RKO (cell line): ENCODE results near the gene SCAMP1.
"Not testable (repeated sequence)": the region's sequence is repeated elsewhere in the genome, so short reads cannot be mapped to it uniquely, and the experiment has no call there.

Experiments
- DNase-seq: peaks from one replicate; pipeline ENCODE4 v3.0.0-alpha.2; 2016; ENCODE audit warnings: low spot score

SCAMP1 gene

DNA sequence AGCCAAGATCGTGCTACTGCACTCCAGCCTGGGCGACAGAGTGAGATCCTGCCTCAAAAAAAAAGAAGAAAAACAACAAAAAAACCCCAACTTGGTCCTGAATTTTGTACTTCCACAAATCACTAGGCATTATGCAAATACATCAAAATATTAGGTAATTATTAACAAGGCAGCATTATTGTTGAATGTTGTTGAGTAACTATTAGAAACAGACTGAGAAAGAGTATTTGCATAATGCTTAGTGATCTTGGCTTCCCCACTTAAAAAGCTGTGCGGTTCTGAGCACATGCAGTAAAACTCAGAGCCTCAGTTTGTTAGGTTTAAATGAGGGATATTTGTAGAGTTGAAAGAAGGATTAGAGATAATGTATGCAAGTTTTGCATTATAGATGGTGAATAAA lies 64.2 kb downstream of the SCAMP1 start:
- no peak for DNase-seq

DNA sequence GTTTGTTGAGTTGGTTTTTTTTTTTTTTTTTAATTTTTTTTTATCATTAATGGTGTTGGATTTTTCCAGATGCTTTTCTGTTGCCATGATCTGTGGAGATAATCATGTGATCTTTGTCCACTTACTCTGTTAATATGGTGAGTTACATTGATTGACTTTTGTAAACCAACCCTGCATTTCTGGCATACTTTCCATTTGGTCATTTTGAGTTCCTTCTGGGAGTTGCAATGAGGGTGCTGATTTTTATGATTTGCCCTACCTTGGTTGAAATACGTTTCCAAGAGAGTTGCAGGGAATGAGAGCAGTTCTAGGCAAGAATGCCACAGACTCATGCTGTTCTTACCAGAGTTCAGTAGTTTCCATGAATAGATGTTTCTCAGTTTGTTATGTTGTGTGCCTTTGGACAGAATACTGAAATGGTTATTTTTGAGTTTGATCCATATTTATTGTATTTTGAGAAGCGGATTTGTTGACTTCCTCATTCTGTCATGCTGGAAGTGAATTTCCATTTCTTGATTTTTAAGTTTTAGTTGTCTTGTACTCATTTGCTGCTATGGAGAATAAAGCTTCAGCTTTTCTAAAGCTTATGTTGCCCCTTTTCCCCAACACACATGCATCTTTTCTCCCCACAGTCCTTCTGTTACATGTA lies 69.0 kb downstream of the SCAMP1 start:
- DNase-seq = no peak

DNA sequence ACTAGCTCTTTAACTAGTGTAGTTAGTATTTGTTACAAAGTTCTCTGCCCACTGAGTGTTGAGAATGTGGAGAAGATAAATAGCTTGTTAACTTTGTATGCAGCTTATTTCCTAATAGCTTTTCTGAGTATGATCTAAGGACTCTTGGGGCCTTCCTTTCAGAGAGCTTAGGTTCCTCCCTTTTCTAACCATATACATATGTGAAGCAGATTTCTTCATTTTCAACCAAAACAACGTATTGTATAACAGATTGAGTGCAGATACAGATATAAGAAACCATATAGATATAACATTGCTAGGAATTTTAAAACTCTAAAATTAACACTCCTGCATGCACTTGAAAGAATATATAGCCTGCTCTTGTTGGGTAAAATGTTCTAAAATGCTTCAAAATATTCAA lies 70.4 kb downstream of the SCAMP1 start:
- DNase-seq = no peak

DNA sequence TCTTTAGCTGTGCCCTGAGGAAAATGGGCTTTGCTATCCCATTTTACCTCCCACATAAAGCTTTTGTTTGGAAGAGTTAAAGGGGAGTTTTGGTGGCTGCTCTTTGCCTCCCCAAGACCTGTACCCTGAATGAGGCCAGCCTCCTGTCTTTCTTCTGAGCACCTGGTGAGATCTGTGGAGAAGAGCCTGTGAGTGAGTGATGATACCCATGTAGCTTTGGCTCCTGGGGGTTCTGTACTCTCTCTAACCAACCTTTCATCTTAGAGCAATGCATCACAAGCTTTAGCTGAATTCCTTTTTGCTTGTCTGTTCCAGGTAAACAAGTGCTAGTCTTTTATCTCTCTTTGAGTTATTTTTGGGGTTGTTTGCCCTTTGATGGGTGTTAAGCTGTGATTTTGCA lies 73.6 kb downstream of the SCAMP1 start:
- DNase-seq = no peak

DNA sequence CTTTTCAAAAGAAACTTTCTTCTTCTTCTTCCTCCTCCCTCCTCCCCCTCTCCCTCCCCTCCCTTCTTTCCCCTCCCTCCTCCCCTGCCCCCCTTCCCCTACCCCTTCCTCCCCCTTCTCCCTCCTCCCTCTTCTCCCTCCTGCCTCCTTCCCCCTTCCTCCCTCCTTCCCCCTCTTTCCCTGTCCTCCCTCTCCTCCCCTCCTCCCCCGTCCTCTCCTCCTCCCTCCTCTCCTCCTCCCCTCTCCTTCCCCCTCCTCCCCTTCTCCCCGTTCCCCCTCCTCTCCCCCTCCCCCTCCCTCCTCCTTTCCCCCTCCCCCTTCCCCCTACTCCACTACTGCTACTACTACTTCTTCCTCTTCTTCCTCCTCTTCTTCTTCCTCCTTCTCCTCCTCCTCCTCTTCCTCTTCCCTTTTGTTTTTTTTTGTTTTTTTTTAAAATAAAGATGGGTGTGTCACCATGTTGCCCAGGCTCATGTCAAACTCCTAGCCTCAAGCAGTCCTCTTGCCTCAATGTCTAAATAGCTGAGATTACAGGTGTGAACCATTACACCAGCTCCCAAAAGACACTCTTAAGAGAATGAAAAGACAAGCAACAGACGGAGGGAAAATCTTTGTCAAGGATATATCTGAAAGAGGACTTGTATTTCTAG lies 87.5 kb downstream of the SCAMP1 start:
- no peak for DNase-seq

DNA sequence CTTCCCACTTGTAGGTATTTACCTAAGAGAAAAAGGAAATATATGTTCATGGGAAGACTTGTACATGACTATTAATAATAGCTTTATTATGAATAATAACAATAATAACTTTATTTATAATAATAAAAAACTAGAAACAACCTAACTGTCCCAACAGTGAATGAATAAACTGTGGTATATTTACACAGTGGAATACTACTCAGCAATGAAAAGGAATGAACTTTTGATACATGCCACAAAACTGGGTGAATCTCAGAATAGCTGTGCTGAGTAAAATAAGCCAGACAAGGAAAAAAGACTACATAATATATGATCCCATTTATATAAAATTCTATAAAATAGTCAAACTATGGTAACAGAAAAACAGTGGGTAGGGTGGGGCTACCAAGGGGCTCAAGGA lies 88.7 kb downstream of the SCAMP1 start:
- DNase-seq = no peak

DNA sequence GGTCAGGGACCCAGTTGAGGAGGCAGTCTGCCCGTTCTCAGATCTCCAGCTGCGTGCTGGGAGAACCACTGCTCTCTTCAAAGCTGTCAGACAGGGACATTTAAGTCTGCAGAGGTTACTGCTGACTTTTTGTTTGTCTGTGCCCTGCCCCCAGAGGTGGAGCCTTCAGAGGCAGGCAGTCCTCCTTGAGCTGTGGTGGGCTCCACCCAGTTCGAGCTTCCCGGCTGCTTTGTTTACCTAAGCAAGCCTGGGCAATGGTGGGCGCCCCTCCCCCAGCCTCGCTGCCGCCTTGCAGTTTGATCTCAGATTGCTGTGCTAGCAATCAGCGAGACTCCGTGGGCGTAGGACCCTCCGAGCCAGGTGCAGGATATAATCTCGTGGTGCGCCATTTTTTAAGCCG lies 97.1 kb downstream of the SCAMP1 start:
- not testable (repeated sequence) for DNase-seq

DNA sequence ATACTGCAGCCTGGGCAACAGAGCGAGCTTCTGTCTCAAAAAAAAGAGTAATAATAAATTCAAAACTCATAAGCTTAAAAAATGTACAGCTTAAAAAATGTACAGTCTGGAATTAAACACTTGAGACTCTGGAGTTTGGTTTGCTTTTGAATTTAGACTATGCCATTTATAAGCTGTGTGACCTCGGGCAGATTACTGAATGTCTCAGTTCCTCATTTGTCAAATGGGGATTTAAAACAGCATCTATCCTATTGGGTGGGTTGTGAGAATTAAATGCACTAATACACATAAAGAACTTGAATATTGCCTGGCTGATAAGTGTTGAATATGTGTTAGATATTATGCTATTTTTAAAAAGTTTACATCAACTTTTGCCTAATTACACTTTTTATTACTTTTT lies 98.4 kb downstream of the SCAMP1 start:
- no peak for DNase-seq

DNA sequence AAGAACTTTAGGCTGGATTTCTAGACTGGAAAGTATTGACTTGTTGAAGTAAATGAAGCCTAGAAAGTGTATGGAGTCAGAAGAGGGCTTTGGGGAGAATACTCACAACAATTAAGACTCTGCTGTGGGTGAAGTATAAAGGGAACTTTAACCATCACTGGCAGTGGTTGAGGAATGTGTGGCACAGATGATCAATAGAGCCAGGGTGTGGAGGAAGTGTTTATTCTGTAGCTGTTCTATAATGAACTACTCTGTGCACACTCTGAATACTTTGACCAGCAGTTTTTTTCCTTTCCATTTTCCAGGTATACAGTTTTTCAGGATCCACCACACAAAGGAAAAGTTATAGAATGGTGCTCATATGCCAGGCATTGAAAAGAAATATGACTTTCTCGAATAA lies 106.7 kb downstream of the SCAMP1 start:
- no peak for DNase-seq

DNA sequence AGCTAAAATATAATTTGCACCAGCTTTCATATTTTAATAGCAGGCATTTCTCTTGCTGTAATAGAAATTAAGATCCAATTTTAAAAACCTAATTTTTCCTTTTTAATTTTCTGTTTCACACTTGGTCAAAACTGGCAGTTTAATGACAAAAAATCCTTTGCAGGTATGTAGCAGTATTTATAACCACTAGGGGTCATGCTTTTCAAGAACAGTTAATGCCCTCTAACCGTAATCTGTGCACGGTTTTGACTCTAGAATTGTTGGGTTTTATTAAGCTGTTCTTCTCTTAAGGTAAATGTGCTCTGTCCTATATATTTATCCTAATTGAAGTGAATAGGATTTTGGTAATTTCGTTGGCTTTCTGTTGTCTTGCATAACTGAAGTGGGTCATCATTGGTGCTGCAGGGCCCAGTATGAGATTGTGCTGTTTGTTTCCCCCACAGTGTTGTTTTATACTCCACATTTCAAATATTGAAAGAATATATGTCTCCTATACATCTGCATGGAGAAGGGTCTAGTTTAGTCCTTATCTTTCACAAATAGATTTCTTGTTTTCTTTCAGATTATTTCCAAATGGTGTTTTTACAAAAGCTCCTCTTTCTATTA lies 107.4 kb downstream of the SCAMP1 start:
- DNase-seq = peak; percentile 52

DNA sequence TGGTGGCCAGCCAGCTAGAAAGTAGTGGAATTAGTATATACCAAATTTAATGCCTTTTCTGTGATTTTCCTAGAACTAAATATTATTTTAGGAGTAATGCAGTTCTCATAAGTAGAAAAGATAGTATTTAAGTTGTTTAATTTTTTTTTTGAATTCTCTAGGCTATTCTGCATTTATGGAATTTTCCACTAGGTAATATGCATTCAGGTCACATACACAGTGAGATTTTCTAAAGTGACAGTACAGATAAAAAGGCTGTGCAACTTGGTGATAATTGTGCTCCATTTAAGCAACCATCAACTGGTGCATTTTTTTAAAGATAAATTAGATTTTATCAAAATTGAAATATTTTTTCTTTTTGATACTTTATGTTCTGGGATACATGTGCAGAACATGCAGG lies 111.5 kb downstream of the SCAMP1 start:
- no peak for DNase-seq

DNA sequence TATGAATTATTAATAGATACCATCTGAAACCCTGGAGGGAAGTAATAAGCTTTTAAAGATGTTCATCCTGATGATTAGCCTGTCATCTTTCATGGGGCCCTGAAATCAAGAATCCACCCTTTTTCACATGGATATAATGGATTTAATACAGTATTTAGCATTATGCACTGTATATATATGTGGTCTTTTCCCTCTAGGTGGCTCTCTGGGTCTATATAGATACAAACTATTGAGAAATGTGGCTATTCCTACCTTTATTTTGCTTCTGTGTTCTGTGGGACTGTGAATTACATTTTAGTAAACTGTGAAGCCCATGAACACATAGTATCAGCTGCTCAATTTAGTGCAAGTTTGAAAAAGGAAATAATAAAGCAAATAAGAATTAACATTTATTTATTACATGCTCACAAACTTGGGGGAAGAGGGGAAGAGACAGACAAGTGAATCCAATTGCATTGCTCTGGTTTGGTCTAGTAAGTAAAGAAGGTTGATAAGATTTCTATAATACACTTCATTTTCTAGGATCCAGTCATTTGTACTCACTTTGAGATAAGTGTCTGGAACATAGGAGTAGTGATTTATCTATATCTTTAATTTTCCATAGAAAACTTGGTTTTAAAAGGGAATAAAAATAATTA lies 112.2 kb downstream of the SCAMP1 start:
- DNase-seq = peak; percentile 6

DNA sequence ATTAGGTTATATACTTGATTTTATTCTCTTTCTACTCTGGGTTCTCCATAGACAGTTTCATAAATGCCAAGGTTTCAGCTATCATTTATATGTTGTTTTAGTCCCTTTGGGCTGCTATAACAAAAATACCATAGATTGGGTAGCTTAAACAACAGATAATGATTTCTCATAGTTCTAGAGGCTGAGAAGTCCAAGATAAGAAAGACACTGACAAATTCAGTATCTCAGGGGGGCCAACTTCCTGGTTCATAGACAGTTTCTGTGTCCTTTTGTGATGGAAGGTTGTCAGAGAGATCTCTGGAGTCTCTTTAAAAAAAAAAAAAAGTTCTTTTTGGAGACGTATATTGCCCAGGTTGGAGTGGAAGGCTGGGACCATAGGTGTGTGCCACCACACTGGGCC lies 113.3 kb downstream of the SCAMP1 start:
- DNase-seq = no peak

DNA sequence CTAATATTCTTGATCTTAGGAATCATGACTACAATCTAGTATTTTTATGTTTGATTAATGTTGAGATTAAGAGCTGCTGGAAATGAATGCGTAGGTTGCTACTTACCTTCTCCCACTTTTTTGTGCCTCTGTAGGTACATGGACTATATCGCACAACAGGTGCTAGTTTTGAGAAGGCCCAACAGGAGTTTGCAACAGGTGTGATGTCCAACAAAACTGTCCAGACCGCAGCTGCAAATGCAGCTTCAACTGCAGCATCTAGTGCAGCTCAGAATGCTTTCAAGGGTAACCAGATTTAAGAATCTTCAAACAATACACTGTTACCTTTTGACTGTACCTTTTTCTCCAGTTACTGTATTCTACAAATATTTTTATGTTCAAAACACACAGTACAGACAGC lies 115.0 kb downstream of the SCAMP1 start:
- DNase-seq = no peak

DNA sequence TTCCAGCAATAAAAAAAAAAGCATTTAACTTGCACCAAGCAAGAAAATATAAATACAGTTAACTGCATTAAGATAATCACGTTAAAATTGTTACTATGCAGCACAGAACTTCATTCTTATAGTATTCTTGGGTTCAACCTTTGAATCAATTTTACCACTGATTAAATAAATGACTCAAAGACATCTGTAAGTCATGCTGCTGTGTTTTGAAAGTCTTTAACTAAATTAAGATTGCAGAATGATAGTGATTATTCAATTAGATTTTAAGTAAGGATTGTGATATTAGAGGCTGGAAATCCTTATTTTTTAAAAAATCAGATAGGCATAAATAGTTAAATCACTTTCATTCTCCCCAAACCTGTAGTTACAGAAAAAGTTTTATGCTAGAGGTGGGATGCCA lies 116.4 kb downstream of the SCAMP1 start:
- no peak for DNase-seq

DNA sequence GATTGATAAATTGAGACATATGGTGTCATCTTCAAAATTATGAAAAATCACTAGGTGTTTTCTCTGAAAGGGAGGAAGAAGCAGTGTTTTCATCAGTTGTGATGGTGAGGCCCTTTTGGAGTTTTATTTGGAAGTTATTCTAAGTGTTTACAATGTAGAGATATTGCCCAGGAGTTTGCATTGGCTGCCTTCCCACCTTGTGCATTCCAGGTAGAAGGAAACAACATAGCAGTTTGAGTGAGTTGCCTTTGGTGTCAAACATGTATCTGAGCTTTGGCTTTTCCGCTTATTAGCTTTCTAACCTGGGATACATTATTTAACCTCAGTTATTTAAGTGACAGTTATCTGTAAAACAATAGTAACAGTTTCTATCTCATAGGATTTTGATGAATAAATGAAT lies 122.5 kb downstream of the SCAMP1 start:
- DNase-seq = no peak

DNA sequence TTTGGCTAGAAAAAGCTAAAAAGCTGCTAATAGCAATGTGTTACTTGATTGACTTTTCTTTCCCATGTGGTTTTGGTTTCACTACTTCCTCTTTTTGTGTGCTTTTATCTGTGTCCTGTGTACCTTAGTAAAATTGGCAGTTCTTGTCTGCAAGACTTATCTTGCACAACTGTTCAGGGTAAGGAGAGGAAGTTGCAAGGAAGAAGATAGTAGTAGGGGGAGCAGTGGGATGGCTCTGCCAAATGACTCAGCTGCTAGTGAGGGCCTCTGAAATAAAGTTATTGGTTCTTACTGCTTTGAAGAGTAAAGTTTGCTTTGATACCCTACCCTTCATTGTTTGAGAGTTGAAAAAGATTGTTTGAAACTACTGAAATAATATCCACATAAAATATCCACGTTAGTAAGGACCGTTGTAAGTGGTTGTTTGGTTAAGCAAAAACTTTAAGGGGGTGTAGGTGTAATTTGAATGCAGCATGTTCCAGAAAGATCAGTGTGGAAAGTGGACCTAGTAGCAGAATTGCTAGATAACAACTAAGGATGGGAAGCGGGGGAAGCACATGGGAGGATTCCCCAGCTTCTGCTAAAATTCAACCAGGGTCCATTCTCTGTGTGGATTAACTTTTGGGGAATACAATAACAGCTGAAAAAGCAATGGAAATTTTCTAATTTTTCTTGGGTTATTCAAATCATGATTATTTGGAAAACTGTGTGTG lies 123.5 kb downstream of the SCAMP1 start:
- DNase-seq = no peak

DNA sequence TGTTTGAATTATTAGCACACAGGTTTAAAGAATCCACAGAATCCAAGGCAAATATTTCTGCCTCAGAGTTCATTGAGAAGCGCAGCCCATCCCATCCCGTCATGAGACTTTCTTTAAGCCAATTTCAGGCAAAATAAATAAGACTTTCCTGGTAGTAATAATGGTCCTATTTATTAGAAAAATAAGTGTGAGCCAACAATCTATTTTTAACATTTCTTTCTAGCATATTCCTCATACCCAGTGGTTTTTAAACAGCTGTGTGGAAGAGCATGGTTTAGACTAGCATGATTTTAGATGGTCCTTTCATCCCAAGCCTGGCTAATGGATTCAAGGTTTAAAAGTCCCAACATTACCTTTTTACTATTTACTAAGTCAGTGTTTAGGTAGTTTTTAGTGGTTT lies 125.8 kb downstream of the SCAMP1 start:
- no peak for DNase-seq

DNA sequence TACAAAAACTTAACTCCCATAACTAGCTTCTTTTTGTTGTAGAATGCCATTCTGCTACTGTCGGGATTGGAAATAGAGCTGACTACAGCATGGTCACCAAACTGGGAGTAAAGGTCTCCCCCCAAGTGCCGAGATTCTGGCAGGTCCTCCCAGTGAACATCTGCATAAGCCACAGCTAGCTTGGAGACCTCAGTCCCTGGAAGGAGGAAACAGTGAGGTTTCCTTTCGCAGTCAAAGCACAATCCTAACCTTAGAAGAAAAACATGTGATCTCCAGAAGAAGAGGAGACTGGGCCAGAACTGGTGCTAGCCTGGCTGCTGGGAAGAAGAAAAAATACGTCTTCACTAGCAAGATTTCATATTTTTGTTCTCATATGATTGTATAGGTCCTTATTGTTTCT lies 127.4 kb downstream of the SCAMP1 start:
- DNase-seq = no peak

DNA sequence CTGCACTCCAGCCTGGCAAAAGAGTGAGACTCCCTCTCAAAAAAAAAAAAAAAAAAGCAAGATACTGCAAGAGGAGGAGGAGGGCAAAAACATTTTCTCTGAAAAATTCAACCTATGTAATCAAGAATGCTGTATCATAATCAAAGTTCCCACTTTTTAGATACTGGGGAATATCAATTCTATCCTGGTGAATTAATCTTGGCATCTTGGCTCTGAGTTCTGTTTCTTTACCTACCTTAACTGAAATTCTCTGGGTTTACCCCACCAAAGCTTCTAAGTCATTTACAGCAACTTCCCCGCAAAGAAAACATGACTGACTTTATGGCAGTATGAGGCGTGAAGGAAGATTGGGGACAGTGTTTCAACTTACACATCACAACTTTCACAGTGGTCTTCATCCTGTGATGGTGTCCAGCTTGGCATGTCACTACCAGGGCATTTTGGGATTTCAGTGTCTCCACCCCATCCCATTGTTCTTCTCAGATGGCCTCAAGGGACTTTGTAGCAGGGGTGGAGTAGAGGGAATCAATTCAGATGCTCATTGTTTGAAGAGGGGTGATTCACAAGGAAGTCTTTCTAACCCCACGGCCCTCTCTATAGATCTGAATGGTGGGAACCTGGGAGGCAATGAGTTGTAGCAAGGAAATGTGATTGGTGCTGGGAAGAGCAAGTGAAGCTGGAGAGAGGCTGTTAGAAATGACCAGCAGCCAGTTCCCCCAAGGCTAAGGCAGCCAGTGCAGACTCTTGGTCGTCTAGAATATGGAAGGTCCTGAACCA lies 130.5 kb downstream of the SCAMP1 start:
- no peak for DNase-seq

DNA sequence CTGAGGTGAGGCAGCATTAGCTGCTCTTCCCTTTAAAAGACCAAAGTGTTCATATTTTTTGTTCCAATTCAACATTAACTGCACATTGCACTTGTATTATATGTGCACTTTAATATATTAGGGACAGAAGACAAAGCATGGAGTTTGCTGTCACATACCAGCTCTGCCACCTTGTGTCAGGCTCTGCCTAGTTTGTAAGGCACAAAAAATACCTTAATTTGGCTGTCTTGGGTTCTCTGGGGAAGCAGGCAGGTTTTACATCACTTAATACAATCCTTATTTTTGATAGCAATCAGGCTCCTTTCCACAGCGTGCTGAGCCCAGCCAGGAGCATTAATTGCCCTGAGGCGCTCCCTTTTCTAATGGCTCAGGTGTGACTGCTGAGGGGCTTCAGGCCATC lies 131.8 kb downstream of the SCAMP1 start:
- no peak for DNase-seq

DNA sequence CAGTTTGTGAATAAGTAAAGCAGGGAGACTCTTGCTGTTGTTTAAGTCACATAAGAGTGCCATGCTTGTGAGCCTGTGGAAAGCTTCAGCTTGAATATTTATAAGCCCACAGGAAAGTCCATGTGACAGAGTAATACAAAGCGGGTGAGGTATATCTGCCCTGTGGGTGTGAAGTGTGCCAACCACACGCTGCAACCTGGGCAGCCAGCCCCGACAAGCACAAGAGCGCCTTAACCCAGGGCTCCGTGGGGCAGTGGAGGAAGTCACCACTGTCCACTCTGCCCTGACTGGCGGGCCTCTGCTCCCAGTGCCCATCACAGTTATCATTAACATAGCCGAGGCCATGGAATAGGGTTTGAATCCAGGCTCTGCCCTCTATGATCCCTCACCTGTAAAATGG lies 132.2 kb downstream of the SCAMP1 start:
- no peak for DNase-seq
